Panc1 (cell line): Measurements from ENCODE around the gene GNAT1. TPM values are rescaled to one million over a fixed set of nuclear protein-coding genes. Genes with fewer than 3 reads are reported as not detected.

Experiments
- ATAC-seq: fragments of 200-7000 bp; cut with Tn5 transposase; 2 replicates; pipeline ENCODE4 v1.9.1; 2020; ENCODE audit warnings: mild to moderate bottlenecking, moderate library complexity
- BruUV-seq: library from RNA; stranded (reverse); fragments of 400-500 nt; replicated peaks from 2 replicates; lab custom pipeline; 2021; lab: Mats Ljungman, UMichigan
- CTCF ChIA-PET: fragments of 300-600 bp; sonication (Branson Sonifier 250); formaldehyde crosslinking; loops from one replicate; lab custom pipeline; 2022; ENCODE audit warnings: antibody characterized with exemption; lab: Charles Lee
- POLR2A ChIA-PET: fragments of 300-600 bp; sonication (Branson Sonifier 250); formaldehyde crosslinking; loops from one replicate; lab custom pipeline; 2022; ENCODE audit warnings: antibody characterized with exemption; lab: Charles Lee
- DNase-seq: peaks from one replicate; pipeline ENCODE4 v3.0.0-alpha.2; 2010; ENCODE audit warnings: low read depth, low spot score
- H3K27ac ChIP-seq: 2 replicates; pipeline ENCODE4 v1.5.1; 2011; ENCODE audit warnings: mild to moderate bottlenecking, low read length, inconsistent platforms
- H3K27me3 ChIP-seq: fragments of 200-500 bp; sonication (Bioruptor generic); 2 replicates; pipeline ENCODE4 v1.6.0; 2014; ENCODE audit warnings: low read length, inconsistent platforms; ENCODE audit not compliant: control insufficient read depth, insufficient read depth
- H3K36me3 ChIP-seq: fragments of 200-500 bp; sonication (Bioruptor generic); 2 replicates; pipeline ENCODE4 v1.5.1; 2014; ENCODE audit warnings: inconsistent platforms, mild to moderate bottlenecking, low read length, moderate library complexity; ENCODE audit not compliant: control insufficient read depth, insufficient read depth
- H3K4me1 ChIP-seq: 2 replicates; pipeline ENCODE4 v1.5.1; 2011; ENCODE audit warnings: inconsistent platforms, mild to moderate bottlenecking, low read length, moderate library complexity; ENCODE audit not compliant: control insufficient read depth, insufficient read depth
- H3K4me3 ChIP-seq, 2 experiments: 2 replicates each; pipeline ENCODE4 v1.5.1; 2011 to 2012; ENCODE audit warnings: low read depth in 2 of 2, low read length in 2 of 2, mild to moderate bottlenecking in 2 of 2, inconsistent platforms in 1 of 2, moderate library complexity in 1 of 2
- H3K9me3 ChIP-seq: fragments of 200-500 bp; sonication (Bioruptor generic); 2 replicates; pipeline ENCODE4 v1.5.1; 2014; ENCODE audit warnings: low read depth, mild to moderate bottlenecking, inconsistent platforms, low read length, moderate library complexity; ENCODE audit not compliant: control insufficient read depth, insufficient read depth
- CTCF ChIP-seq: fragments of 450-650 bp; IDR thresholded peaks from 2 replicates; pipeline ENCODE4 v1.5.1; 2017; ENCODE audit warnings: mild to moderate bottlenecking
- POLR2AphosphoS5 ChIP-seq: IDR thresholded peaks from 2 replicates; pipeline ENCODE4 v1.6.1; 2012; ENCODE audit warnings: mild to moderate bottlenecking, low read depth, low read length, moderate library complexity
- REST ChIP-seq, 2 experiments: IDR thresholded peaks; 2 replicates each; pipeline ENCODE4 v1.6.1; 2011 to 2012; ENCODE audit warnings: low read depth in 2 of 2, control low read depth in 1 of 2, low read length in 1 of 2, mild to moderate bottlenecking in 1 of 2, moderate library complexity in 1 of 2; ENCODE audit not compliant: insufficient read depth in 1 of 2
- SIN3A ChIP-seq: IDR thresholded peaks from 2 replicates; pipeline ENCODE4 v1.6.1; 2012; ENCODE audit warnings: low read depth, mild to moderate bottlenecking, low read length, moderate library complexity, borderline replicate concordance; ENCODE audit not compliant: insufficient read depth
- TCF7L2 ChIP-seq: IDR thresholded peaks from 2 replicates; pipeline ENCODE4 v1.6.1; 2011; ENCODE audit warnings: mild to moderate bottlenecking, low read depth, low read length, inconsistent platforms
- in situ Hi-C: cut with HindIII; loops from 2 replicates; pipeline ENCODE4 v1.10.0; 2016; ENCODE audit warnings: low sequenced_read_pairs, low pct_unique_long_range_greater_than_20kb
- intact Hi-C: fragments of 100-400 bp; cut with micrococcal nuclease; formaldehyde crosslinking; loops from one replicate; pipeline ENCODE4 v1.10.0; 2022; ENCODE audit not compliant: unreplicated experiment
- total RNA-seq: library from RNA; stranded (reverse); gene quantifications from one replicate; pipeline ENCODE4 v1.2.1, GENCODE V29; 2021; ENCODE audit not compliant: unreplicated experiment

The GNAT1 gene
- total RNA-seq, 1 experiment from 2014 or later = not detected

- TF ChIP-seq POLR2AphosphoS5 (no peak), REST (IDR thresholded peaks at IDR 0.05; ENCODE audit: insufficient read depth in 1 of 2, low read depth in 2 of 2, low read length in 1 of 2) (no peak), CTCF (no peak), SIN3A (no peak), TCF7L2 (no peak)
- in situ Hi-C loops (no loop called here), intact Hi-C loops (no loop called here)
- BruUV-seq = no TSS peak
- Histone ChIP-seq H3K36me3 (no peaks in the 10 kb centered on the region; the same call in 1 of the 2 replicates), H3K4me1 (peaks cover 23% of the 10 kb centered on the region), H3K27me3 (no peaks in the 10 kb centered on the region), H3K27ac (no peak overlapping the region), H3K4me3 (no peak overlapping the region), H3K9me3 (no peaks in the 10 kb centered on the region)
- DNase-seq (no peak), ATAC-seq (no peak)
- CTCF ChIA-PET = interaction anchor here (0.6 kb wide), 1 partner anchor 60 kb away, joined by 12 read pairs; no protein-coding TSS in a partner anchor
- POLR2A ChIA-PET = no interaction called here
Measured at GRCh38 chr3:50185230-50185629, 6.2 kb upstream of the GNAT1 start.

- TF ChIP-seq POLR2AphosphoS5 (no peak), TCF7L2 (no peak), CTCF (no peak), REST (IDR thresholded peaks at IDR 0.05; ENCODE audit: insufficient read depth in 1 of 2, low read depth in 2 of 2, low read length in 1 of 2) (no peak), SIN3A (no peak)
- intact Hi-C loops = no loop called here
- in situ Hi-C loops = no loop called here
- Histone ChIP-seq H3K9me3 (no peaks in the 10 kb centered on the region), H3K36me3 (no peaks in the 10 kb centered on the region; the same call in 1 of the 2 replicates), H3K27ac (no peak overlapping the region), H3K4me3 (no peak overlapping the region), H3K4me1 (peaks cover 27% of the 10 kb centered on the region), H3K27me3 (no peaks in the 10 kb centered on the region)
- ChIA-PET CTCF (no interaction called here), POLR2A (no interaction called here)
- BruUV-seq = no TSS peak
- ATAC-seq = no peak
- DNase-seq = no peak
Measured at GRCh38 chr3:50186096-50186495, 5.3 kb upstream of the GNAT1 start.
